ENCODE measurements around the gene STPG3. TPM values are rescaled to one million over a fixed set of nuclear protein-coding genes. Genes with fewer than 3 reads are reported as not detected.

Gene STPG3
- total and polyA plus RNA-seq, 10 donors = not detected

DNA sequence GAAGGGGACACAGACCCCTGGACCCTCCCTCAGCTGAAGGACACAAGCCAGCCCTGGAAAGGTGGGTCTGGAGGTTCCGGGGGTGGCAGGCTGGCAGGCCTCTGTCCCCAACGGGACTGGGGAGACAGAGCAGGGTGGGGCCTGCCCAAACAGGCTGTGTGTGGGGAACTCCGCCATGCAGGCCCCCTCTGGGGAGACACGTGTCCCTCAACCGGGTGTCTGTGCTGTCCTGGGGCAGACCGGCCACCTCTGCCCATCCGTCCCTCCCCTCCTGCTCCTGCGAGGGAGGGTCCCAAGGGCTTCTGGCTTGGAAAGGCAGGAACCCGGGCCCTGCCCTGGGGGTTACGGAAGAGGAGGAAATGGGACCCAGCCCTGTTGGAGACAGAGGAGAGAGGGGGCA is 19.0 kb upstream of the STPG3 start:
- 59 to 89% (median 75%) methylated on average over 5 to 10 of the region's 10 CpGs for WGBS, 5 donors
- DNase-seq = no peak
- Histone ChIP-seq H3K4me3 (no peak overlapping the region), H3K36me3 (no peaks in the 10 kb centered on the region), H3K9me3 (no peaks in the 10 kb centered on the region), H3K27ac (no peak overlapping the region), H3K27me3 (replicated peaks in 1 of 7) (peaks cover 0 to 87% (median 45%) of the 10 kb centered on the region in 7 donors), H3K4me1 (peaks cover 11 to 38% (median 34%) of the 10 kb centered on the region in 6 donors)
- intact Hi-C loops (cut with DNase I; ENCODE audit: low total_unique reads) = no loop called here
- no peak for TF ChIP-seq POLR2AphosphoS5 (IDR thresholded peaks at IDR 0.05)
- TF ChIP-seq POLR2A (IDR thresholded peaks at IDR 0.05) = no peak
- TF ChIP-seq, protein P1, sequence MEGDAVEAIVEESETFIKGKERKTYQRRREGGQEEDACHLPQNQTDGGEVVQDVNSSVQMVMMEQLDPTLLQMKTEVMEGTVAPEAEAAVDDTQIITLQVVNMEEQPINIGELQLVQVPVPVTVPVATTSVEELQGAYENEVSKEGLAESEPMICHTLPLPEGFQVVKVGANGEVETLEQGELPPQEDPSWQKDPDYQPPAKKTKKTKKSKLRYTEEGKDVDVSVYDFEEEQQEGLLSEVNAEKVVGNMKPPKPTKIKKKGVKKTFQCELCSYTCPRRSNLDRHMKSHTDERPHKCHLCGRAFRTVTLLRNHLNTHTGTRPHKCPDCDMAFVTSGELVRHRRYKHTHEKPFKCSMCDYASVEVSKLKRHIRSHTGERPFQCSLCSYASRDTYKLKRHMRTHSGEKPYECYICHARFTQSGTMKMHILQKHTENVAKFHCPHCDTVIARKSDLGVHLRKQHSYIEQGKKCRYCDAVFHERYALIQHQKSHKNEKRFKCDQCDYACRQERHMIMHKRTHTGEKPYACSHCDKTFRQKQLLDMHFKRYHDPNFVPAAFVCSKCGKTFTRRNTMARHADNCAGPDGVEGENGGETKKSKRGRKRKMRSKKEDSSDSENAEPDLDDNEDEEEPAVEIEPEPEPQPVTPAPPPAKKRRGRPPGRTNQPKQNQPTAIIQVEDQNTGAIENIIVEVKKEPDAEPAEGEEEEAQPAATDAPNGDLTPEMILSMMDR (IDR thresholded peaks at IDR 0.05 in 8 of 11, conservative IDR thresholded peaks at IDR 0.05 in 3 of 11) = no peak

DNA sequence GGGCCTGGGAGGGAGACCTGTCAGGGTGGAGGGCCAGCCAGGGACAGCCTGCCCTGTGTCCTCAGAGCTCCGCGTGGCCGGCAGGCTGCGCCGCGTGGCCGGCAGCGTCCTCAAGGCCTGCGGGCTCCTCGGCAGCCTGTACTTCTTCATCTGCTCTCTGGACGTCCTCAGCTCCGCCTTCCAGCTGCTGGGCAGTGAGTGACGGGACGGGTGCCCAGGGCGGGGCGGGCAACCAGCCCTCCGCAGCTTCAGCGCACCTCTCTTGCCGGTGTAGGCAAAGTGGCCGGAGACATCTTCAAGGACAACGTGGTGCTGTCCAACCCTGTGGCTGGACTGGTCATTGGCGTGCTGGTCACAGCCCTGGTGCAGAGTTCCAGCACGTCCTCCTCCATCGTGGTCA is 18.6 kb upstream of the STPG3 start:
- Histone ChIP-seq H3K4me1 (peaks cover 11 to 38% (median 33%) of the 10 kb centered on the region in 6 donors), H3K27me3 (replicated peaks in 1 of 7) (peaks cover 0 to 83% (median 45%) of the 10 kb centered on the region in 7 donors), H3K27ac (no peak overlapping the region), H3K9me3 (no peaks in the 10 kb centered on the region), H3K4me3 (no peak overlapping the region), H3K36me3 (no peaks in the 10 kb centered on the region)
- DNase-seq = no peak
- WGBS, 5 donors = 69 to 84% (median 77%) methylated on average over 7 to 24 of the region's 24 CpGs
- intact Hi-C loops (cut with DNase I; ENCODE audit: low total_unique reads) = no loop called here
- TF ChIP-seq POLR2AphosphoS5 (IDR thresholded peaks at IDR 0.05) (no peak), POLR2A (IDR thresholded peaks at IDR 0.05) (no peak)
- TF ChIP-seq, protein P1 (IDR thresholded peaks at IDR 0.05 in 8 of 11, conservative IDR thresholded peaks at IDR 0.05 in 3 of 11) = no peak

DNA sequence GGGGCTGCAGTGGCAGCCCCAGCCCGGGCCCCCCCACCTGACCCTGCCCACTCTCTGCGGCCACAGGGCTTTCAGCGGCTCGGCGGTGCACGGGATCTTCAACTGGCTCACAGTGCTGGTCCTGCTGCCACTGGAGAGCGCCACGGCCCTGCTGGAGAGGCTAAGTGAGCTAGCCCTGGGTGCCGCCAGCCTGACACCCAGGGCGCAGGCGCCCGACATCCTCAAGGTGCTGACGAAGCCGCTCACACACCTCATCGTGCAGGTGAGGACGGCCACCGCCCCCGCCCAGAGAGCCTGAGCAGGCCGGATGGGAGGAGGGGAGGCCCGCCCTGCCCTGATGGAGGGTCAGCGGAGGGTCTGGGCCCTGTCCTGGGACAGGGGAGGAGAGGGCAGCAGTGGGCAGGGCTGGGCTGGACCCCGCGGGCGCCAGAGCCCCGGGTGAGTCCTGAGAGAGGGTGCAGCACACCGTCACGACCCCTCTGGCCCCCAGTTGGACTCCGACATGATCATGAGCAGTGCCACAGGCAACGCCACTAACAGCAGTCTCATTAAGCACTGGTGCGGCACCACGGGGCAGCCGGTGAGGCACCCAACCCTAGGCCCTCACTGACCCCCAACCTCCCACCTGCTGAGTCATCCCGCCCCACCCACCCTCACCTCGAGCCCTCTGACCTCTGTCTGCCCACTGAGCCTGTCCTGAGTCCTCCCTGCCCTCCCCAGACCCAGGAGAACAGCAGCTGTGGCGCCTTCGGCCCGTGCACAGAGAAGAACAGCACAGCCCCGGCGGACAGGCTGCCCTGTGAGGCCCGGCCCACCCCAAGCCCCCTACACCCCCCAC is 17.7 kb upstream of the STPG3 start:
- Histone ChIP-seq H3K36me3 (no peaks in the 10 kb centered on the region), H3K9me3 (no peaks in the 10 kb centered on the region), H3K4me3 (no peak overlapping the region), H3K27me3 (replicated peaks in 1 of 7) (peaks cover 0 to 76% (median 41%) of the 10 kb centered on the region in 7 donors), H3K27ac (no peak overlapping the region), H3K4me1 (peaks cover 11 to 44% (median 36%) of the 10 kb centered on the region in 6 donors)
- DNase-seq = no peak
- no peak for TF ChIP-seq POLR2A (IDR thresholded peaks at IDR 0.05)
- TF ChIP-seq, protein P1 (IDR thresholded peaks at IDR 0.05 in 8 of 11, conservative IDR thresholded peaks at IDR 0.05 in 3 of 11) = no peak
- TF ChIP-seq POLR2AphosphoS5 (IDR thresholded peaks at IDR 0.05) = no peak
- WGBS, 5 donors = 83 to 89% (median 84%) methylated on average over 23 to 40 of the region's 40 CpGs
- intact Hi-C loops (cut with DNase I; ENCODE audit: low total_unique reads) = no loop called here

DNA sequence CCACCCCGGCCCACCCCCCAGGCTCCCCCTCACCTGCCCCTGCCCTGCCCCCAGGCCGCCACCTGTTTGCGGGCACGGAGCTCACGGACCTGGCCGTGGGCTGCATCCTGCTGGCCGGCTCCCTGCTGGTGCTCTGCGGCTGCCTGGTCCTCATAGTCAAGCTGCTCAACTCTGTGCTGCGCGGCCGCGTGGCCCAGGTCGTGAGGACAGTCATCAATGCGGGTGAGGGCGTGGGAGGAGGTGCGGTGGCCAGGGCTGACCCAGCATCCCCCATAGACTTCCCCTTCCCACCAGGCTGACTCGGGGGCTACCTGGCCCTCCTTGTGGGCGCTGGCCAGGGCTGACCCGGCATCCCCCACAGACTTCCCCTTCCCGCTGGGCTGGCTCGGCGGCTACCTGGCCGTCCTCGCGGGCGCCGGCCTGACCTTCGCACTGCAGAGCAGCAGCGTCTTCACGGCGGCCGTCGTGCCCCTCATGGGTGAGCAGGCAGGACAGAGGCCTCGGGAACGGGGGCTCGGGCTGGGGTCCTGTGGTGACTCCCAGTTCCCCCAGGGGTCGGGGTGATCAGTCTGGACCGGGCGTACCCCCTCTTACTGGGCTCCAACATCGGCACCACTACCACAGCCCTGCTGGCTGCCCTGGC is 16.9 kb upstream of the STPG3 start:
- H3K4me3 ChIP-seq = no peak overlapping the region
- 60 to 77% (median 70%) methylated on average over 17 to 40 of the region's 40 CpGs for WGBS, 5 donors
- DNase-seq = no peak

More for the DNA sequence above, 16.9 kb upstream of the STPG3 start:
- TF ChIP-seq POLR2A (IDR thresholded peaks at IDR 0.05) (no peak), POLR2AphosphoS5 (IDR thresholded peaks at IDR 0.05) (peak in 1 of 3 donors; percentile 35)
- intact Hi-C loops (cut with DNase I; ENCODE audit: low total_unique reads) = no loop called here
- Histone ChIP-seq H3K27me3 (replicated peaks in 1 of 7) (peaks cover 0 to 68% (median 32%) of the 10 kb centered on the region in 7 donors), H3K9me3 (no peaks in the 10 kb centered on the region), H3K27ac (no peak overlapping the region), H3K4me1 (peaks cover 11 to 53% (median 44%) of the 10 kb centered on the region in 6 donors), H3K36me3 (no peaks in the 10 kb centered on the region)

Measured in spleen (tissue), 11 donors.